Measurements from ENCODE around the gene SCN9A.

Gene SCN9A

GRCh38 chr2:166284359-166284758 is 91.4 kb downstream of the SCN9A start:
- ChIA-PET POLR2A (no interaction called here), CTCF (no interaction called here)
- Histone ChIP-seq H3K27ac (ENCODE audit: extremely low read depth, low read depth, low read length) (no peak overlapping the region), H3K4me3 (ENCODE audit: low read depth, low read length) (no peak overlapping the region), H3K4me1 (ENCODE audit: control insufficient read depth, insufficient read depth, low read length) (no peaks in the 10 kb centered on the region), H3K36me3 (ENCODE audit: control insufficient read depth in 2 of 2, insufficient read depth in 1 of 2, low read length in 2 of 2) (peaks cover 0 to 3% of the 10 kb centered on the region in 2 experiments; a peak in 1 of 3 replicates), H3K9me3 (ENCODE audit: control insufficient read depth, insufficient read depth, low read depth, low read length) (no peaks in the 10 kb centered on the region)
- TF ChIP-seq ZNF133 (tag by site-specific recombination; IDR thresholded peaks at IDR 0.05) (no peak), ZNF292 (tag by site-specific recombination; IDR thresholded peaks at IDR 0.05; ENCODE audit: borderline replicate concordance, low read depth) (no peak), ZNF670 (tag by site-specific recombination; IDR thresholded peaks at IDR 0.05; ENCODE audit: low read depth) (no peak), ZNF785 (tag by site-specific recombination; IDR thresholded peaks at IDR 0.05) (no peak)

DNA sequence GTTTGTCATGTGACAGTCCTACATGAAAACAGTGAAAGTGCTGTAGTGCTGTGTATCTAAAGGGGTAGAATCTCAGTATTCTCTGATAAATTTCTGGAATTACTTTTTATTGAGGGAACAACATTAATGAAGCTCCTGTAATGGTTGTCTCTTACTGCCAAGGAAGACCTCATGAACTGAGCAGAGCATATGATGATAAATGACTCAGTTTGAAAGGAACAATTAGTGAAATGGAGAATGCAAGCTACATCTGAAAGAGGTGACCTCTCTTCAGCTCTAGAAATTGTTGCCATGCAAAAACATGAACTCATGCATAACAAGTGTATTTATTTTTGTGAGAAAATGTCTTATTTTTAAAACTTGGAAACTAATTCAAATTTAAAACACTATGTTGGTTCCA is 93.6 kb downstream of the SCN9A start:
- H3K4me3 ChIP-seq (ENCODE audit: low read depth, low read length), result no peak overlapping the region
- ChIA-PET POLR2A (no interaction called here), CTCF (interaction anchor here (1.2 kb wide), 1 partner anchor 8 kb away, joined by 3 read pairs; no protein-coding TSS in a partner anchor)

GRCh38 chr2:166278856-166279255 is 96.9 kb downstream of the SCN9A start:
- CTCF ChIA-PET, result no interaction called here
- Histone ChIP-seq H3K27ac (ENCODE audit: extremely low read depth, low read depth, low read length) (no peak overlapping the region), H3K9me3 (ENCODE audit: control insufficient read depth, insufficient read depth, low read depth, low read length) (no peaks in the 10 kb centered on the region), H3K4me3 (ENCODE audit: low read depth, low read length) (no peak overlapping the region), H3K36me3 (ENCODE audit: control insufficient read depth in 2 of 2, insufficient read depth in 1 of 2, low read length in 2 of 2) (no peaks in the 10 kb centered on the region), H3K4me1 (ENCODE audit: control insufficient read depth, insufficient read depth, low read length) (no peaks in the 10 kb centered on the region)
- POLR2A ChIA-PET, result no interaction called here
- TF ChIP-seq SP7 (tag by site-specific recombination; IDR thresholded peaks at IDR 0.05) (no peak), ZNF19 (tag by site-specific recombination; IDR thresholded peaks at IDR 0.05; ENCODE audit: low read depth) (no peak)

More for the DNA sequence above, 93.6 kb downstream of the SCN9A start:
- Histone ChIP-seq H3K9me3 (ENCODE audit: control insufficient read depth, insufficient read depth, low read depth, low read length) (no peaks in the 10 kb centered on the region), H3K4me1 (ENCODE audit: control insufficient read depth, insufficient read depth, low read length) (no peaks in the 10 kb centered on the region), H3K27ac (ENCODE audit: extremely low read depth, low read depth, low read length) (no peak overlapping the region), H3K36me3 (ENCODE audit: control insufficient read depth in 2 of 2, insufficient read depth in 1 of 2, low read length in 2 of 2) (peaks cover 0 to 3% of the 10 kb centered on the region in 2 experiments; a peak in 1 of 3 replicates)
- TF ChIP-seq ZNF629 (tag by site-specific recombination; IDR thresholded peaks at IDR 0.05) (no peak), ZNF324 (tag by site-specific recombination; IDR thresholded peaks at IDR 0.05) (no peak), ZNF114 (tag by site-specific recombination; IDR thresholded peaks at IDR 0.05) (no peak), ZNF610 (tag by site-specific recombination; IDR thresholded peaks at IDR 0.05; ENCODE audit: borderline replicate concordance) (no peak), YY2 (tag by site-specific recombination; IDR thresholded peaks at IDR 0.05) (no peak), ZNF341 (tag by site-specific recombination; IDR thresholded peaks at IDR 0.05; ENCODE audit: low read depth) (no peak), ZNF692 (tag by site-specific recombination; IDR thresholded peaks at IDR 0.05) (no peak), ZNF223 (tag by site-specific recombination; IDR thresholded peaks at IDR 0.05) (no peak), ZNF112 (tag by site-specific recombination; IDR thresholded peaks at IDR 0.05) (no peak), ZNF350 (tag by site-specific recombination; IDR thresholded peaks at IDR 0.05) (no peak), ZNF214 (tag by site-specific recombination; IDR thresholded peaks at IDR 0.05; ENCODE audit: borderline replicate concordance) (no peak), ZNF398 (tag by site-specific recombination; IDR thresholded peaks at IDR 0.05) (no peak), GFI1B (tag by site-specific recombination; IDR thresholded peaks at IDR 0.05) (no peak), ZNF792 (tag by site-specific recombination; IDR thresholded peaks at IDR 0.05) (no peak)
